ENCODE data around the gene KANSL1. TPM values are rescaled to one million over a fixed set of nuclear protein-coding genes. Genes with fewer than 3 reads are reported as not detected.
A peak's percentile ranks its signal among the peaks of the same experiment; 100 is the strongest.

Gene KANSL1
- total RNA-seq, 1 experiment from 2014 or later = 52.5 TPM

DNA sequence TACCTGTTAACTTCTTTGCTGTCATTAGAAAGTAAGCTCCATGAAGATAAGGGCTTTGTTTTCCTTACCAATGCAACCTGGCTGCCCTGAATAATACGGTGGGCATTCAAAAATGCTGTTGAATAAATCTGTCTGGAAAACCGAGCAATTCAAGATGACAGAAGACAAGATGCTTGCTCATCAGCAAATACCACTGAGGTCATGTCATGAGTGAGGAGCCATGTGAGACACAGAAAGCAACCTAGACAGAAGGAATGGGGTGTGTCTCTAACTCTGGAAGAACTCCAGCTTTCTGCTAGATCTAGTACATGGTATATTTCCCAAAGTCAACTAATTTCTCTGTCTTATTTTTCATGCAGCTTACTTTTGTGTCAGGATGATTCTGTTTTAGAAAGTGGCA is 130.0 kb downstream of the KANSL1 start:
- no peak overlapping the region for H3K27ac ChIP-seq
- H3K9me2 ChIP-seq (ENCODE audit: insufficient read depth) = no peaks in the 10 kb centered on the region
- H3F3A ChIP-seq (ENCODE audit: insufficient read depth, low read depth) = peaks cover 39% of the 10 kb centered on the region; the same call in 1 of the 2 replicates
- 0 out of 2 replicates have a peak, but pooled peaks cover 4% of the 10 kb centered on the region for H3K79me2 ChIP-seq (ENCODE audit: low read depth)
- H3K4me2 ChIP-seq = no peak overlapping the region
- ChIA-PET CTCF (interaction anchor here (0.6 kb wide), 1 partner anchor 112 kb away, joined by 6 read pairs; no protein-coding TSS in a partner anchor), POLR2A (ENCODE audit: unreplicated experiment) (no interaction called here)
- H3K27me3 ChIP-seq (ENCODE audit: insufficient read depth, low read depth) = no peaks in the 10 kb centered on the region
- H2AFZ ChIP-seq = no peak overlapping the region
- peaks cover 46% of the 10 kb centered on the region for H3K36me3 ChIP-seq (ENCODE audit: low read depth)
- no peak for DNase-seq
- H4K20me1 ChIP-seq (ENCODE audit: insufficient read depth) = peaks cover 12% of the 10 kb centered on the region
- H3K4me3 ChIP-seq = no peak overlapping the region
- no peaks in the 10 kb centered on the region for H3K9me3 ChIP-seq (ENCODE audit: insufficient read depth, low read depth)
- TF ChIP-seq, protein P1, sequence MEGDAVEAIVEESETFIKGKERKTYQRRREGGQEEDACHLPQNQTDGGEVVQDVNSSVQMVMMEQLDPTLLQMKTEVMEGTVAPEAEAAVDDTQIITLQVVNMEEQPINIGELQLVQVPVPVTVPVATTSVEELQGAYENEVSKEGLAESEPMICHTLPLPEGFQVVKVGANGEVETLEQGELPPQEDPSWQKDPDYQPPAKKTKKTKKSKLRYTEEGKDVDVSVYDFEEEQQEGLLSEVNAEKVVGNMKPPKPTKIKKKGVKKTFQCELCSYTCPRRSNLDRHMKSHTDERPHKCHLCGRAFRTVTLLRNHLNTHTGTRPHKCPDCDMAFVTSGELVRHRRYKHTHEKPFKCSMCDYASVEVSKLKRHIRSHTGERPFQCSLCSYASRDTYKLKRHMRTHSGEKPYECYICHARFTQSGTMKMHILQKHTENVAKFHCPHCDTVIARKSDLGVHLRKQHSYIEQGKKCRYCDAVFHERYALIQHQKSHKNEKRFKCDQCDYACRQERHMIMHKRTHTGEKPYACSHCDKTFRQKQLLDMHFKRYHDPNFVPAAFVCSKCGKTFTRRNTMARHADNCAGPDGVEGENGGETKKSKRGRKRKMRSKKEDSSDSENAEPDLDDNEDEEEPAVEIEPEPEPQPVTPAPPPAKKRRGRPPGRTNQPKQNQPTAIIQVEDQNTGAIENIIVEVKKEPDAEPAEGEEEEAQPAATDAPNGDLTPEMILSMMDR (conservative IDR thresholded peaks at IDR 0.05) = no peak
- TF ChIP-seq EZH2 (IDR thresholded peaks at IDR 0.05; ENCODE audit: low read depth) = no peak
- H3K4me1 ChIP-seq (replicated peaks; ENCODE audit: insufficient read depth) = no peaks in the 10 kb centered on the region
- intact Hi-C loops (cut with micrococcal nuclease; ENCODE audit: unreplicated experiment) = loop anchor here (5.0 kb wide), 1 partner anchor 129 kb away; the partner anchor contains the start of gene KANSL1
- BruUV-seq (replicated peaks) = no TSS peak

DNA sequence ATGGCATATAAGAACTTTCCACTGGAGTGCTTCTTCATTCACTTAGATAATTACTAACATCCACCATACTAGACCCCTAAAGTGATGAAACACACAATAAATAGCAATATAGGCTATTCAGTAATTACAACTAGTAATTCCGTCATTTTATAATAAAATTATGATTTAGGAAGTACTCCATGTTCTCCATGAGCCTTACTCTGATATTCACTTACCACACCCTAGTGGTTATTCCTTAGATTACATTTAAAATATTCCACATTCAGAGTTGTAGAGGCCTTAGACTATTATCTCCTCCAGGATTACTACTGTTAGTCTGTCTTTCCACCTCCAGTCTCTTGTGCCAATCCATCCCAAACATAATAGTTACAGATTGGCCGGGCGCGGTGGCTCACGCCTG is 131.8 kb downstream of the KANSL1 start:
- BruUV-seq (replicated peaks) = no TSS peak
- H2AFZ ChIP-seq = no peak overlapping the region
- intact Hi-C loops (cut with micrococcal nuclease; ENCODE audit: unreplicated experiment) = loop anchor here (5.0 kb wide), 1 partner anchor 131 kb away; the partner anchor contains the start of gene KANSL1
- ChIA-PET CTCF (no interaction called here), POLR2A (ENCODE audit: unreplicated experiment) (no interaction called here)
- peaks cover 47% of the 10 kb centered on the region; the same call in 1 of the 2 replicates for H3F3A ChIP-seq (ENCODE audit: insufficient read depth, low read depth)
- no peak overlapping the region for H3K27ac ChIP-seq
- no peak overlapping the region for H3K4me2 ChIP-seq
- no peaks in the 10 kb centered on the region for H3K9me3 ChIP-seq (ENCODE audit: insufficient read depth, low read depth)
- H3K4me1 ChIP-seq (replicated peaks; ENCODE audit: insufficient read depth) = peaks cover 12% of the 10 kb centered on the region
- H3K79me2 ChIP-seq (ENCODE audit: low read depth) = 0 out of 2 replicates have a peak, but pooled peaks cover 4% of the 10 kb centered on the region
- no peak for DNase-seq
- H3K36me3 ChIP-seq (ENCODE audit: low read depth) = peaks cover 41% of the 10 kb centered on the region
- no peaks in the 10 kb centered on the region for H3K27me3 ChIP-seq (ENCODE audit: insufficient read depth, low read depth)
- no peak overlapping the region for H3K4me3 ChIP-seq
- no peaks in the 10 kb centered on the region for H3K9me2 ChIP-seq (ENCODE audit: insufficient read depth)
- H4K20me1 ChIP-seq (ENCODE audit: insufficient read depth) = peaks cover 18% of the 10 kb centered on the region
- TF ChIP-seq EZH2 (IDR thresholded peaks at IDR 0.05; ENCODE audit: low read depth) = no peak
- TF ChIP-seq, protein P1 (conservative IDR thresholded peaks at IDR 0.05) = peak; percentile 59

DNA sequence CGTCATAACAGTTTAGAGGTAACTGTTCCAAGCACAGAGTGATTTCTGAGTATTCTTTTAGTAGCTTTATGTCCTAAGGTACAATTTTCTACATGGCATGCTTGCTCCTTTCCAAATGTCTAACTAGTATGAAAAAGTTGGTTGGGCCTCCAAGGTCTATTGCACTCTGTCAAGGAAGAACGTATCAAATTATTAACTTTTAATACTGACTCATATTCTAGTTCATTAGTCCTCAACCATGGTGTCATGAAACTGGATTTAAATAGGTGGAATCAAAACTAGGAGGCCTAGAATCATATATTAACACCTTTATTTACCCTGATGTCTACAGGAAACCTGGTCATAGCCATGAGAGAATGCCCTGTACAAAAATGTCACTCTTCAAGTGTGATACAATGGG is 132.8 kb downstream of the KANSL1 start:
- H3K4me1 ChIP-seq (replicated peaks; ENCODE audit: insufficient read depth) = peaks cover 12% of the 10 kb centered on the region
- no peak overlapping the region for H3K4me3 ChIP-seq
- POLR2A ChIA-PET (ENCODE audit: unreplicated experiment) = no interaction called here
- H4K20me1 ChIP-seq (ENCODE audit: insufficient read depth) = peaks cover 18% of the 10 kb centered on the region
- no peak overlapping the region for H3K27ac ChIP-seq
- no peaks in the 10 kb centered on the region for H3K27me3 ChIP-seq (ENCODE audit: insufficient read depth, low read depth)
- H3K9me3 ChIP-seq (ENCODE audit: insufficient read depth, low read depth) = no peaks in the 10 kb centered on the region
- peaks cover 44% of the 10 kb centered on the region; the same call in 1 of the 2 replicates for H3F3A ChIP-seq (ENCODE audit: insufficient read depth, low read depth)
- no TSS peak for BruUV-seq (replicated peaks)
- no peak overlapping the region for H2AFZ ChIP-seq
- DNase-seq = no peak
- H3K9me2 ChIP-seq (ENCODE audit: insufficient read depth) = no peaks in the 10 kb centered on the region
- CTCF ChIA-PET = no interaction called here
- intact Hi-C loops (cut with micrococcal nuclease; ENCODE audit: unreplicated experiment) = loop anchor here (5.0 kb wide), 1 partner anchor 132 kb away; the partner anchor contains the start of gene KANSL1
- TF ChIP-seq, protein P1 (conservative IDR thresholded peaks at IDR 0.05) = no peak
- no peak for TF ChIP-seq EZH2 (IDR thresholded peaks at IDR 0.05; ENCODE audit: low read depth)
- peaks cover 4% of the 10 kb centered on the region; the same call in 1 of the 2 replicates for H3K79me2 ChIP-seq (ENCODE audit: low read depth)
- no peak overlapping the region for H3K4me2 ChIP-seq
- H3K36me3 ChIP-seq (ENCODE audit: low read depth) = peaks cover 33% of the 10 kb centered on the region

All from PC-9 (cell line).